Measurements from ENCODE around the gene RPAP3.
A peak's percentile ranks its signal among the peaks of the same experiment; 100 is the strongest.

Gene RPAP3

DNA sequence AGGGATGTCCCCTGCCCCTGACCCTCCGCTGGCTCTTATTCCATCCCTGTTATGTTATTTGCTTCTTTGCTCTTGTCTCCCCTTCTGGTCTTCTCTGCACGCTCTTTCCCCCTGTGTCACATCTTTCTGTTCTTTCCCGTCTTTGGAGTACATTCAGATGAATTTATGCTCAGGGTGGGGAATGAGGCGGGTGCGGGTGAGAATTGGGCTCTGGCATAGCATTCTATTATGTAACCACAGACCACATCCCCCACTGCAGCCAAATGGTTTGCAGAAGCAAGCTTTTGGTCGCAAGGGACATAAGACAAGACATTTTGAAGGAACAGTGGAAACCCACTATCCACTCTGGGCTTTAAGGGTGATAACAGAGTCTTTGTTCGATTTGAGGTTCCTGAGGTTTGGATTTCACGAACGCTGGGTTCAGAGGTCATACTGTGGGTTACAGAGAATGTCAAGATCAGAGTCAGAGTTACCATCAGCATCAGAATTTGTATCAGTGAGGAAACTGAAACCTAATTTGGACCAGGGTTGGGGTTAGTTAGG lies 15.7 kb upstream of the RPAP3 start:
- no peak for DNase-seq (ENCODE audit: low spot score)

DNA sequence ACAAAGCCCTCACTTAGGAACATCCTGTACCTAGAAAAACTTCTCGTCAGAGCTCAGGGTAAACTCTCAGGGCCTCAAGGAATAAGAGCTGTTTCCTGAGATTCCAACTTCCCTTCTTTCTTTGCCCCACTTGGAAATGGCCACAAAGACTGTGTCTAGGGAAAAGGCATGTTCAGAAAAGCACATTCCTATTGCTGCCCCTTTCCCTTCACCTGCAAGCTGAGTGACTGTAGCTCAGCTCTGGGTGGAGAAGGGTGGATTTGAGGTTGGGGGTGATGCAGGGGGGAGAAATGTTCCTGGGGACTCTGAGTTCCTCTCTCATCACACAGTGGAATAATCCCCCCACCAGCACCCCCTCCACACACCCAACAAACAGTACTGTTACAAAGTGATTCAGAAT lies 12.7 kb upstream of the RPAP3 start:
- no peak for DNase-seq (ENCODE audit: low spot score)

DNA sequence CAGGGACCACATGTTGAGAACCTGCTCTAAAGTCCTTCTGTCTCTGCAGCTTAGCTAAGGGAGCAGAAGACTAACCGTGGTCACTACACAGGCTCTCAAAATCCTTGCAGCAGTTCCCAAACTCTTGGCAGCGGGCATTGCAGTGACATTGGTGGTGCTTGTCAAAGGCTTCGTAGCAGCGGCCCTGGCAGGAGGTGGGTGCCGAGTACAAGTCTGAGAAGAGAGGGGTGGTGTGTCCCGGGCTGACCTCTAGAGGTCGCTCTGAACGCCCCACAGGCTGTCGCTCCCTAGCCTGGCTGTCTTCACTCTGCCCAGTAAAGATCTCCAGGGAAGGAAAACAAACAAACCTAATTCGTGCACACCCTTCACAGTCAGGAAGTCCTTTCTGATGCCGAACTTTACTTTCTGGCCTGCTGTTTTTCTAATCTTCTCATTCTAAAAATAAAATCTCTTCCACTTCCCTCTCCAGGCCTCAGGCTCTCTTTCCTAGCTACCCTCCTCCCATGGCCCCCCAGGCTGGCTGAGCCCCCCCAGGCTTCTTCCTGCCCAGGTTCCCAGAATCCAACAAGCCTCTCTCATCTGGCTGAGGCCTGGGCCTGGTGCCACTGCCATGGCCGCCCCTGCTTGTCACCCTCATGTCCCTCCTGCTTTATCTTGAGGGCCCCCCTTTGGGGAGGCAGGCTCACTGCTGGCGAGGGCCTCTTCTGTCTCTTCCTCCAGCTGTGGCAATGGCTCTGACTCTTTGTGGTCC lies 11.8 kb upstream of the RPAP3 start:
- DNase-seq (ENCODE audit: low spot score): peak; percentile 96

DNA sequence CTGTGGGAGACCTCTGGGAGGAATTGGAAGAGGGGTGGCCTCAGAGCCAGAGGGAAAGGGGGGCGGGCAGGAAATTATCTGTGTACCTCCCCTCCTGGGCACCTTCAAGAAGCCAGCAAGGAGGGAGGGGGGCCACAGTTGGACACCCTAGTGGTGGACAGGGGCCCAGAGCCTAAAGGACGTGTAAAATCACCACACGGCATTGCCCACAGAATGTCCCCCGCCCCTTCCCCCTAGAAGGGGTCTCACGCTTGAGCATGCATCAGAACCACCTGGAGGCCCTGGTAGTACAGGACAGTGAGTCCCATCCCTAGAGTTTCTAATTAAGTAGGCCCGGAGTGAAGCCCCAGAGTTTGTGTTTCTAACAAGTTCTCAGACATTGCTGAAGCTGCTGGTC lies 11.2 kb upstream of the RPAP3 start:
- DNase-seq (ENCODE audit: low spot score): no peak

DNA sequence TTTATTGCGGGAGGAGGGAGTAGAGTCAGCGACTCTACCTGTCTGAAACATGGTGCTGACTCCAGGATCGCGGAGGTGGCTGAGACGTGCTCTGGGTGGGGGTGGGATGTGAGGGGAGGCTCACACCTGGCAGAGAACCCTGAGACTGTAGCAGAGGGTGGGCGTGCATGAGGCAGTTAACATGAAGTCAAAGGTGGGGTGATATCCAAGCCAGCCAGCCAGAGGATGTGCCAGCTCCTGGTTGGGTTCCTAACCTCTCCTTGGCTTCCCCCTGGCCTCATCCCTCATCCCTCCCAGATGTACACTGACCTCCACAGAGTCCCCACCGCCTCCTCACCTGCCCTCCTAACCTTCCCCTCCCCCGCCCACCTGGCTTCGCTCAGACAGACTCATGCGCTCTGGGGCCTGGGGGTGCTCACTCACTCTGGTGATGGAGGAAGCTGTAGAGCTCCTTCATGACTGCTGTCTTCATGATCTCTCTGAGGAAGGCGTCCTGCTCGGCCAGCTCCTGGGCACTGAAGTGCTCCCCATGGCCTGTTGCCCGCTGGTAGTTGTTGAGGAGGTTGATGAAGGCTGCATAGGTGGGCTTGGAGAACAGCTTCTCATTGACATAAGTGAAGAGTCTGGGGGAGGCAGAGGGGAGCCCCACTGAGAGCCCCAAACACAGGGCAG lies 10.2 kb upstream of the RPAP3 start:
- no peak for DNase-seq (ENCODE audit: low spot score)

GRCh38 chr12:47715393-47715876 lies 9.6 kb upstream of the RPAP3 start:
- DNase-seq (ENCODE audit: low spot score): peak; percentile 67

DNA sequence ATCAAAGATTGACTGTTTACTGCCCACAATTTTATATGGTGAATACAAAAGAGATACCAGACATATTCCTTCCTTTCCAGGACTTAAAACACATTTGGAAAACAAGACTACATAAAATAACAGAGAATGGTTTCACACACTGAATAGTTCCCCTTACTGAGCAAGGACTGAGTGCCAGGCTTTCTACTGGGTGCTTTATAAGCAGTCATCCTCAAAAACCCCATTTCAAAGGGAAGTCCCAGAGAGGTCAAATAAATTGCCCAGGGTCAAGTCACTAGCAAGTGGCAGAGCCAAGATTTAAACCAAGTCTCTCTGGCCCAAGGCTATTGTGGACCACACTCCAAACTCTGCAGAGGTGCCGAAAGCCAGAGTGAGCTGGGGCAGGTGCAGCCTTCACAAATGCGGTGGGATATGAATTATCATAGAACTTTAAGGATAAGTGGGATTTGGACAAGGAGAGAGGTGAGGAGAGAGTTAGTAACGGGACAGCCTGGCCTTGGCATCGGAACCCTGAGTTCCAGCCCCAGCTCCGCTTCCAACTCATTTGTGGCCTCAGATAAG lies 9.1 kb upstream of the RPAP3 start:
- no peak for DNase-seq (ENCODE audit: low spot score)

DNA sequence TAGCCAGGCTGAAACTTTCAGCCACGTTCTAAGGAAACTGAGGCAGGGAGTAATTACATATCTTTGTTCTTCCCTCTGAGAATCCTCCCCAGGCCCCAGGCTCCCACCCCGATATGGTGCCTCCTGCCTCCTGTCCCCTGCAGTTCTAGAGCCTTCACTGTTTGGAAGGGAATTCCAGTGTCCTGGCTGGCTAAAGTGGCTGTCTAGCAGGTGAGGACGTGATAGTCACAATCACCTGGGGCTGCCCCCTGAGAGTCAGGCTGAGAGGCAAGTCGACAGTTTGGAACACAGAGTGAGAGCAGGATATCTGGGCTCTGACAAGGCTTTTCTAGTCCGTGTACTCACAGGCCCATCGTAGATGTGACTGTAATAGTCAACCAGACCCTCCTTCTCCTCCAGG lies 6.3 kb upstream of the RPAP3 start:
- no peak for DNase-seq (ENCODE audit: low spot score)

DNA sequence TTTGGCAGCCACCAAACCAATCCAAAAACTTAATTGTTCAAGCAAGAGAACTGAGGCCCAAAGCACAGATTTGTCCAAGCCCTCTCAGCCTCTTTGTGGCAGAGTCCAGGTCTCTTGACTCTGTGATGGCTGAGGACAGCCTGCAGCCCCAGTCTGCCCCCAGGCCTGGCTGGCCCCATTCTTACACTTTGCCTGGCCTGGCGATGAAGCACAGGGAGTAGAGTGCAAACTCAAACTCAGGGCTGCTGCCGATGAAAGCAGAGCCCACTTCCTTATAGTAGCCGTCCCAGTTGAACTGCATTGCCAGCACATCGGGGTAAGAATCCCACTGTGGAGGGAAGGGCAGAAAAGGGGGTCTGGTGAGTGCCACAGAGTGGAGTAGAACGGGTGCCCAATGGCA lies 5.6 kb upstream of the RPAP3 start:
- no peak for DNase-seq (ENCODE audit: low spot score)

GRCh38 chr12:47710278-47710677 lies 4.4 kb upstream of the RPAP3 start:
- no peak for DNase-seq (ENCODE audit: low spot score)

GRCh38 chr12:47709671-47710070 lies 3.8 kb upstream of the RPAP3 start:
- DNase-seq (ENCODE audit: low spot score): no peak

GRCh38 chr12:47709237-47709636 lies 3.4 kb upstream of the RPAP3 start:
- no peak for DNase-seq (ENCODE audit: low spot score)

DNA sequence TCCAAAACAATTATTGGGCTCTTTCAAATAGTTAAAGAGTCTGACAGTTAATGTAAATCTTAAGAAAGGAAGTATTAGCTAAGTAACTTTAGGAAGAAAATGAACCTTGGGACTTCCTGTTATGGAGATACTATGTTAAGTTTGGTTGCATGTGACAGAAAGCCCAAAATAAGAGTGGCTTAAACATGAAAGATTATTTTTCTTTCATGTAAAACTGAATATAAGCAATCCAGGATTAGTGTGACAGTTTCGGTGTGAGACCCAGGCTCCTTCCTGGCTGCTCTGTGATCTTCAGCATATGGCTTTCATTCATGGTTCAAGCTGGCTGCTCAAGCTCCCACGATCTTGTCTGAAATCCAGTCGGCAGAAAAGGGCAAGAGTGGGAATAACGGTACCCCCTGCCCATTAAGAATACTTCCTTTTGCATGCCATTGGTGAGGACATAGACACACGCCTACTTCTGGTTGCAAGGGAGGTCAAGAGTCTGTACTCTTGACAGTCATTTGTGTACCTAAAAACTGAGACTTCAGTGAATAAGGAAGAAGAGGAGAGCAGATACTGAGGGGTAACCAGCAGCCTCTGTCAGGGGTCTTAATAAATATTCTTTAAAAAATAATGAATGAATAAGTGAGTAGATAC lies 2.2 kb upstream of the RPAP3 start:
- no peak for DNase-seq (ENCODE audit: low spot score)

GRCh38 chr12:47707355-47707754 lies 1.5 kb upstream of the RPAP3 start:
- DNase-seq (ENCODE audit: low spot score): no peak

DNA sequence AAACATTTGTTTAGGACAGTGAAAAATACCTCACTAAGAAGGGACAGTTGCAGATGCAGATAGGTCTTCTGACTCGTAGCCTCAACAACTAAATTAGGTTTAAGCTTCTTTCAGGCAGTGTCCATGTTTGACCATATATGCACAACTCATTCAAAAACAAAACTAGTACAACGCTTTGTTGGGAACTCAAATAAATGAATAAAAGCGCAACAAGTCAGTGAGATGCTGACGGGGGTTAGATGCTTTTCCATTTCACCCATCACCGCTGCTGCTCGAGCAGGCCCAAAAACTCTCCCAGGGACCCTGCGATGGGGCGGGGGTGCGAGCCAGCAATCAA lies 633 bp downstream of the RPAP3 start:
- DNase-seq (ENCODE audit: low spot score): no peak

- no peak for DNase-seq (ENCODE audit: low spot score)
Observed at GRCh38 chr12:47704719-47705118, 1.1 kb downstream of the RPAP3 start.

- no peak for DNase-seq (ENCODE audit: low spot score)
Observed at GRCh38 chr12:47700263-47700662, 5.6 kb downstream of the RPAP3 start.

DNA sequence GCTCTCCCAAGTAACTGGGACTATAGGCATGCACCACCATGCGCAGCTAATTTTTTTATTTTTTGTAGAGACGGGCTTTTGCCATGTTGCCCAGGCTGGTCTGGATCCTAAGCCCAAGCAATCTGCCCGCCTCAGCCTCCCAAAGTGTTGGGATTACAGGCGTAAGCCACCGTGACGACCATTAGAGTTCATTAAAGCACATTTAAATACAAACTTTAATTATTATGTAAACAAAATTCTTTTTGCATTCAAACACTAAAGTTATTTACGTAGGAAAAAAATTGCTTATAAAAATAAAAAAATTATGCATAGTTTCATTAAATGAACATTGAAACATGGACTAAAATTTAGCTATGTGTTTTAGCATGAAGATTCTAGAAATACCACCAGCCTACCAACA lies 7.2 kb downstream of the RPAP3 start:
- DNase-seq (ENCODE audit: low spot score): no peak

DNA sequence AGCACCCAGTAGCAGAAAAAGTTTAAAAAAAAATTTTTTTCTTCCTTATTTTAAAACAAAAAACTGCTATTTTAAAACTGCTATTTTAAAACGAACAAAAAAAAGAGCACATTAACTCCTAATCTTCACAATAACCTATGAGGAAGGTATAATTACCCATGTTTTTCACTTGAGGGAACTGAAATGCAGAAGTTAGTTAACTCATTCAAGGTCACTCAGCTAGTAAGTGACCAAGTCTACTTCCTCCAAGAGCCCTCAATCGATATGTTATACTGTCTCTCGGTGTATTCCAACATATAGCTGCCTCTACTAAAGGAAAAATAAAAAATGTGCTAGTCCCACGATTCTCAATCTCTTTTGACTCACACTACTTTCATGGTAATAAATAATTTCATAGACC lies 7.8 kb downstream of the RPAP3 start:
- DNase-seq (ENCODE audit: low spot score): no peak

- no peak for DNase-seq (ENCODE audit: low spot score)
Observed at GRCh38 chr12:47689215-47689614, 16.6 kb downstream of the RPAP3 start.

DNA sequence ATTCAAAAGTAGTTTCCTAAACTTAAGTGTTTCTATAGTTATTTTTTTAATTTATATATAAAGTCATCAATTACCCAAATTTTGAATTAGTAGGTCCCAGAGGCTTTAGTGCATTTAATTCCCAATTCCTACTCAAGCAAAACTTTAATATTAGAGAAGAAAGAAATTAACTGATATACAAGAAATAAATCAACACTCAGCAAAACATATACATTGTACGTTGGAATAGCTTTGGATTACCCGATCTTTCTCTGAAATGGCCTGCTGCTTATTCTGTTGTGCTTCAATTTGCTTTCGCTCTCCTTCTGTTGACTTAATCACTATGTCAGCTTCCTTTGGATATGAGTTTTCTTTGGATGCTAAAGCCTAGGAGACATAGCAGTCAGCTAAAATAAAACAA lies 18.2 kb downstream of the RPAP3 start:
- DNase-seq (ENCODE audit: low spot score): no peak

DNA sequence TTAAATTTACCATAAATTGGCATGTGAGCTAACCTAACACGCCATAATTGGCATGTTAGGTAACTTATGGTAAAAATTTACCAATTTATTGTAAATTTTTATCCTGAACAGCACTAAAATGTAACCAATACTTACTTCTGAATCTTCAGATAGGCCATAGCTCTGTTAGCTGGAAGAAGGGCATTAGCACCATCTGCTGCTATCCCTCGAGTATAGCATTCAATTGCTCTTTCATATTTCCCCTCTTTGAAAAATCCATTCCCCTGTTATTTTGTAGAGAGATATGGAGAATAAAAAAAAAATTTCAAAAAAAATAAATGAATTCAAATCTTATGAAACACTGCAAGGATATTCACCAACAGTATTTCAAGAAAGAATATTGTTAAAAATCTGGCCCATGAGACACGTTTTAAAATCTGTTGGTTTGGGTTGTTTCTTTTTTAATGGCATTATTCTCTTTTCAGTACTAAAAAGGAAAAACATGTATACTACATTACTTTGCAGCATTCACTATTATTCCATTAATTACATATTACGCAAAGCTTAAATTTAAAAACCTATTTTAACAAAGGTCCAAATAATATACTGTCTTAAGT lies 19.1 kb downstream of the RPAP3 start:
- DNase-seq (ENCODE audit: low spot score): peak; percentile 72
